HG03520 (cell line): ENCODE measurements around the gene OR9Q2.
"Not testable (repeated sequence)": the region's sequence is repeated elsewhere in the genome, so short reads cannot be mapped to it uniquely, and the experiment has no call there.

Source experiments
- ATAC-seq: cut with Tn5 transposase; IDR thresholded peaks from one replicate; pipeline ENCODE4 v1.9.1; 2021; ENCODE audit warnings: mild to moderate bottlenecking, moderate library complexity; ENCODE audit not compliant: unreplicated experiment

Gene OR9Q2

GRCh38 chr11:58188770-58189169, at the start of gene OR9Q2:
TSS of gene OR9Q2 (plus strand) at chr11:58189070. CDS start at chr11:58190491, 1,421 bp downstream.
- no peak for ATAC-seq

- ATAC-seq, result no peak
Measured at GRCh38 chr11:58142761-58143160, 46.1 kb upstream of the OR9Q2 start.

GRCh38 chr11:58152781-58153180, 36.1 kb upstream of the OR9Q2 start:
- no peak for ATAC-seq

GRCh38 chr11:58164389-58164788, 24.5 kb upstream of the OR9Q2 start:
- ATAC-seq, result no peak

- no peak for ATAC-seq
Measured at GRCh38 chr11:58164990-58165389, 23.9 kb upstream of the OR9Q2 start.

GRCh38 chr11:58165504-58166106, 23.3 kb upstream of the OR9Q2 start:
- no peak for ATAC-seq

GRCh38 chr11:58177409-58178054, 11.3 kb upstream of the OR9Q2 start:
- no peak for ATAC-seq

- ATAC-seq, result no peak
Measured at GRCh38 chr11:58178444-58178843, 10.4 kb upstream of the OR9Q2 start.

GRCh38 chr11:58179648-58180047, 9.2 kb upstream of the OR9Q2 start:
- ATAC-seq, result no peak

GRCh38 chr11:58186938-58187337, 1.9 kb upstream of the OR9Q2 start:
- no peak for ATAC-seq

- no peak for ATAC-seq
Measured at GRCh38 chr11:58192229-58192628, 3.4 kb downstream of the OR9Q2 start.

- ATAC-seq, result no peak
Measured at GRCh38 chr11:58193391-58193790, 4.5 kb downstream of the OR9Q2 start.

GRCh38 chr11:58195939-58196338, 7.1 kb downstream of the OR9Q2 start:
- ATAC-seq, result no peak

- ATAC-seq, result no peak
Measured at GRCh38 chr11:58199271-58199670, 10.4 kb downstream of the OR9Q2 start.

GRCh38 chr11:58204042-58204441, 15.2 kb downstream of the OR9Q2 start, which contains the start of gene OR1S2:
TSS of gene OR1S2 (minus strand) at chr11:58204142. CDS start at chr11:58204142, 0 bp downstream.
- no peak for ATAC-seq

GRCh38 chr11:58212420-58212819, 23.6 kb downstream of the OR9Q2 start, which contains the start of gene OR1S1:
TSS of gene OR1S1 (plus strand) at chr11:58212720.
- not testable (repeated sequence) for ATAC-seq

GRCh38 chr11:58216476-58216875, 27.6 kb downstream of the OR9Q2 start:
- ATAC-seq, result no peak

GRCh38 chr11:58222721-58223120, 33.9 kb downstream of the OR9Q2 start:
- ATAC-seq, result no peak

- no peak for ATAC-seq
Measured at GRCh38 chr11:58227956-58228615, 39.2 kb downstream of the OR9Q2 start.
